Measurements from ENCODE around the gene NTNG2. TPM values are rescaled to one million over a fixed set of nuclear protein-coding genes. Genes with fewer than 3 reads are reported as not detected.

NTNG2 gene, protein sequence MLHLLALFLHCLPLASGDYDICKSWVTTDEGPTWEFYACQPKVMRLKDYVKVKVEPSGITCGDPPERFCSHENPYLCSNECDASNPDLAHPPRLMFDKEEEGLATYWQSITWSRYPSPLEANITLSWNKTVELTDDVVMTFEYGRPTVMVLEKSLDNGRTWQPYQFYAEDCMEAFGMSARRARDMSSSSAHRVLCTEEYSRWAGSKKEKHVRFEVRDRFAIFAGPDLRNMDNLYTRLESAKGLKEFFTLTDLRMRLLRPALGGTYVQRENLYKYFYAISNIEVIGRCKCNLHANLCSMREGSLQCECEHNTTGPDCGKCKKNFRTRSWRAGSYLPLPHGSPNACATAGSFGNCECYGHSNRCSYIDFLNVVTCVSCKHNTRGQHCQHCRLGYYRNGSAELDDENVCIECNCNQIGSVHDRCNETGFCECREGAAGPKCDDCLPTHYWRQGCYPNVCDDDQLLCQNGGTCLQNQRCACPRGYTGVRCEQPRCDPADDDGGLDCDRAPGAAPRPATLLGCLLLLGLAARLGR
- total RNA-seq = 1 to 10 TPM in 1 of 4 donors, under 1 TPM in 1, not detected in 2; 0.44 to 3.2 TPM

DNA sequence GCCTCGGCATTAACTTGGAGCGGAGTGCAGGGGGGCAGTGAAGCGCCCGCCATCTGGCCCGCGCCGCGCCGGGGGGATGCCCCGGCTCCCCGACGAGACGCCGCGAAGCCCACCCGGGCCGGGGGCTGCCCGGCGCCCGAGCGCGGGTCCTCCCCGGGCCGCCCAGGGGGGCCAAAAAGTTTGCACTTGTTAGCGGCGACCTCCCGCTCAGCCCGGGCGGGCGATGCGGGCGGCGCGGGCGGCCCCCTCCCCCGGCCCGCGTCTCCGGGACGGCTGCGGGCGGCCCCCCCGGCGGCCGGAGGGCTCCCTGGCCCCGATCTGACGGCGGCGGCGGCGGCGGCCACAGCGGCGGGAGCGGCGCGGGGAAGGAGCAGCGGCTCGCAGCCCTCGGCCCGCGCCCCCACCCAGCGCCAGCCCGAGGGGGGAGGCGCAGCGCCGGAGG lies at the start of gene NTNG2:
NTNG2 (plus strand) TSS at position 316 of the 442 bp plus-strand sequence. CDS start 4,774 bp downstream, outside the sequence.
- TF ChIP-seq, protein P1, sequence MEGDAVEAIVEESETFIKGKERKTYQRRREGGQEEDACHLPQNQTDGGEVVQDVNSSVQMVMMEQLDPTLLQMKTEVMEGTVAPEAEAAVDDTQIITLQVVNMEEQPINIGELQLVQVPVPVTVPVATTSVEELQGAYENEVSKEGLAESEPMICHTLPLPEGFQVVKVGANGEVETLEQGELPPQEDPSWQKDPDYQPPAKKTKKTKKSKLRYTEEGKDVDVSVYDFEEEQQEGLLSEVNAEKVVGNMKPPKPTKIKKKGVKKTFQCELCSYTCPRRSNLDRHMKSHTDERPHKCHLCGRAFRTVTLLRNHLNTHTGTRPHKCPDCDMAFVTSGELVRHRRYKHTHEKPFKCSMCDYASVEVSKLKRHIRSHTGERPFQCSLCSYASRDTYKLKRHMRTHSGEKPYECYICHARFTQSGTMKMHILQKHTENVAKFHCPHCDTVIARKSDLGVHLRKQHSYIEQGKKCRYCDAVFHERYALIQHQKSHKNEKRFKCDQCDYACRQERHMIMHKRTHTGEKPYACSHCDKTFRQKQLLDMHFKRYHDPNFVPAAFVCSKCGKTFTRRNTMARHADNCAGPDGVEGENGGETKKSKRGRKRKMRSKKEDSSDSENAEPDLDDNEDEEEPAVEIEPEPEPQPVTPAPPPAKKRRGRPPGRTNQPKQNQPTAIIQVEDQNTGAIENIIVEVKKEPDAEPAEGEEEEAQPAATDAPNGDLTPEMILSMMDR (IDR thresholded peaks at IDR 0.05; ENCODE audit: low read depth) = no peak

DNA sequence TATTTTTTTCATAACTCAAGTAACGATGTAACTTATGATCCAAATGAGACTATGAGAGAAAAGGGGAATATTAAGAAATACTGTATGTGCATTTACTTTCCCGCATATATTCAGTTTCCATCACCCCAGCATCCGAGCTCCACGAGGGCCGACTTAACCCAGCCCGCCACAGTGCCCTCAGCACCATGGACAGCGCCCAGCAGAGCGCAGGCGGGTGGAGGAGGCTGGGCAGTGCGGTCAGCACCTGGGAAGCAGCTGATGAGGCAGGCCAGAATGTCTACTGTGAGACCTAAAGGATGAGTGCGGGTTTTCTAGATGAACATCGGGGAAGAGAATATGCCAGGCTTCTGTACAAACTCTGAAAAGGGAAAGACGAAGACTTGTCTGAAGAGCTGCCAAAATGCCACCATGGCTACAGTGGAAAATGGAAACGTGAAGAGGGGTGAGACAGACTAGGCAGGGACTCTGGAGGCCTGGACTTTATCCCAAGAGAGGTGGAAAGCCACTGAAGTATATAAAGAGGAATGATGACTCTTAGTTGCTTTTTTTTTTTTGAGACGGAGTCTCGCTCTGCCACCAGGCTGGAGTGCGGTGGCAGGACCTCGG lies 47.7 kb upstream of the NTNG2 start:
- TF ChIP-seq, protein P1 (IDR thresholded peaks at IDR 0.05; ENCODE audit: low read depth) = no peak

DNA sequence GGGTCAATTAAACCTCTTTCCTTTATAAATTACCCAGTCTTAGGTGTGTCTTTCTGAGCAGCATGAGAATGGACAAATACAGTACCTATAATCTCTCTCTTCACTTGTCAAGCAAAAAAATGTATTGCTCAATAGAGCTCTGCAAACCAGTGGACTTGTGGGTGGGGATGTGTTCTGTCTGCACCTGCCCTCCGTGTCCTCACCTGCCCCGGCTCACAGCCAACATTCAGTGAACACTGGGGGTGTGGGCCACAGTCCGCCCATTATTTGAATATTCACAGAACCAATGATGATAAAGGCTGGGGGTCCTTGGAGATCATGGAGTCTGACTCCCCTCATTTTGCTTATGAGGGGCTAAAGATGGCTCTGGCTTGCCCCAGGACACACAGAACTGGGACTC lies 45.3 kb upstream of the NTNG2 start:
- TF ChIP-seq, protein P1 (IDR thresholded peaks at IDR 0.05; ENCODE audit: low read depth) = no peak

DNA sequence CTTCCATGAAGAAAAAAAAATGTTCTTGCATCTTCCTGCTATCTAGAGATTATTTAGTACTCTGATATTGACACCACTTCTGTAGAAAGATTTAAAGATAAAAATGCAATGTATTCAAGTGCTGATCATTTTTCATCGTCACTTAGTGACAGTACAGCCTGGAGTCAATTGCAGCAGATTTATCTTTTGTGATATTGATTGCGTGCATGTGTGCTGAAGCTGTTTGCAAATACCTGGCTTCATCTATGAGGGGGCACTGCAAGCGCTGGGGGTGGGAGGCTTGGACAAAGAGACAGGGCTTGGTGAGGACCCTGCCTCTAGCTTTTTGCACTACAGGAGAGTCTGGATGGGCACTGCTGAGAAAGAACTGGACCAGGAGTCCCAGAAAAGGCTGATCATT lies 44.2 kb upstream of the NTNG2 start:
- TF ChIP-seq, protein P1 (IDR thresholded peaks at IDR 0.05; ENCODE audit: low read depth) = no peak

DNA sequence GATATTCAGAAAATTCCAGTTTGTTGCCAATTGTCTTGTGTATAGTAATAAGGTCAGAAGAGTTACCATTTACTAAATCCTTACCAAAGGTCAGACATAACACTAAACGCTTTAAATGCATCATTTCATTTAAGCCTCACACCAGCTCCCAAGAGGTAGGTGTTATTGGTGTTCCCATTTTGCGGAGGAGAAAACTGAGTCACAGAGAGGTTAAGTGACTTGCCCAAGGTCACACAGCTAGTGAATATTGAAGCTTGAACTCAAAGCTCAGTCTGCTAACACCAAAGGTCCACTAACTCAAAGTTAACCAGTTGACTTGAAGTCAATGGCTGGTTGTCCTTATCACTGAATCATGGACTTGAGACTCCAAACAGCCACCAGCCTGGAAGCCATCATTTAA lies 40.8 kb upstream of the NTNG2 start:
- TF ChIP-seq, protein P1 (IDR thresholded peaks at IDR 0.05; ENCODE audit: low read depth) = no peak

DNA sequence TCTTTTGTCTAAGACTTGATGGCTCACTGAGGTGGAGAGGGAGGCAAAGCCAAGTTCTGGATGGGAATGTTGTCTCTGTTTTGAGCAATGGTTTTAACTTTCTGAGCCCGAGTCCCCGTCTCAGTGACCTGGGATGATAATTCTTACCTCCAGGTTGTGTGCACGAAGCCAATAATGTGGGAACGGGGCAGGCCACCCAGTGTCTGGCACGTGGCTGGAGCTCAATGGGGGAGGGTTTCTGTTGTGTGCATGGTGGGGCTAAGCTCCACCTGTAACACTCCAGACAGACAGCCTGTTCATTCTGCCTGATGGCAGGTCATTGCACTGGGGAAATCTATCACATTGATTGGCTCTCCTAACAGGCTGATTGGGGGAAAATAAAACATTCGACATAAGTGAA lies 37.1 kb upstream of the NTNG2 start:
- TF ChIP-seq, protein P1 (IDR thresholded peaks at IDR 0.05; ENCODE audit: low read depth) = no peak

DNA sequence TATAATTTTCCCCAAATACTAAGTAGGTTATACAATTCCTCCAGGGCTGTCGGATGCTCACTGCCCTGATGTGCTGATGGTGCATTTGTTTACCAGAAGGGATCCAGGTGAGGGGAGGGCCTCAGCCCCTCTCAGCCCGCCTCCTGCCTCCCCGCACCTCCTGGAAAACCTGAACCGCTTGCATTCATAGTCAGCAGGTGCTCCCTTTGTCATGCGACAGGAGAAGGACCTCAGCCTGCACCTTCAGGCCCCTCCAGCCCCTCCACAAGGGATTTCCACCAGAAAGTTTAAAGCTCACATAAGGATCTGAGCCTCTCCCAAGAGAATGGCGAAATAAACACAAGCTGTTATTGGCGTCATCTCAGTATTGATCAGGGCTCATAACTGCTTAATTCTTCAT lies 36.5 kb upstream of the NTNG2 start:
- TF ChIP-seq, protein P1 (IDR thresholded peaks at IDR 0.05; ENCODE audit: low read depth) = no peak
